Measurements from ENCODE around the gene RPP40. TPM values are rescaled to one million over a fixed set of nuclear protein-coding genes. Genes with fewer than 3 reads are reported as not detected.

RPP40 gene
- total RNA-seq, 2 donors from 2014 or later: 8.4 to 9.0 TPM

DNA sequence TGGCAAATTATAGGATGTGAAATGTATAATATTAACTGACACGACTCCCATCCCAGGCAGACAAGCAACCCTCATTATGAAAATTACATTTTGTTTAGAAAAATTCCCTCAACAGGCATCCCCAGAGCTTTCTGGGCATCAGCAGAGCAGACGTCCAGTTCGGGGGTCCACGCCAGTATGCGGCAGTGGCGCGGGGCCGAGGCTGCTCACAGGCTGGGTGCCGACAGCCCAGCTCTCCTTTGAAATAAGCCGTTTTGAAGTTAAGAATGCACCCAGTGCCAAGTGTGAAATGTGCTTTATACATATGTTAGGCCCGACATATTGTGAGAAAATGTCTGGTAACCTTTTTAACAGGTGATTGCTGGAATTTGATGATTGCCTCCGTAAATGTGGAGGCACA lies 50.4 kb downstream of the RPP40 start:
- DNase-seq: no peak
- Histone ChIP-seq H3K9ac (ENCODE audit: extremely low read depth, low read length, poor library complexity, severe bottlenecking) (no peak overlapping the region), H3K4me1 (ENCODE audit: control insufficient read depth, insufficient read depth, low read length) (no peaks in the 10 kb centered on the region), H3K27me3 (ENCODE audit: control insufficient read depth, insufficient read depth, low read length, poor library complexity, severe bottlenecking) (no peaks in the 10 kb centered on the region), H3K27ac (ENCODE audit: low read depth, low read length) (no peak overlapping the region), H3K9me3 (ENCODE audit: control insufficient read depth, low read length) (no peaks in the 10 kb centered on the region), H3K36me3 (ENCODE audit: control insufficient read depth, insufficient read depth, low read length) (peaks cover 48% of the 10 kb centered on the region), H3K4me3 (ENCODE audit: low read length) (no peak overlapping the region)
- Mint-ChIP-seq H3K4me3 (no peak overlapping the region), H3K4me1 (peaks cover 8% of the 10 kb centered on the region), H3K27me3 (ENCODE audit: insufficient read depth) (no peaks in the 10 kb centered on the region), H3K27ac (no peak overlapping the region), H3K36me3 (ENCODE audit: low read depth) (peaks cover 46% of the 10 kb centered on the region), H3K9me3 (no peaks in the 10 kb centered on the region)
- no peak for TF ChIP-seq CTCF (conservative IDR thresholded peaks at IDR 0.05)
- 95 to 97% methylated on average over 9 to 12 of the region's 12 CpGs for WGBS, 2 experiments (ENCODE audit: insufficient coverage in 1 of 2, insufficient read length in 1 of 2)

GRCh38 chr6:4950836-4951533 lies 52.9 kb downstream of the RPP40 start:
- 92 to 94% methylated on average over 11 to 14 of the region's 14 CpGs for WGBS, 2 experiments (ENCODE audit: insufficient coverage in 1 of 2, insufficient read length in 1 of 2)

DNA sequence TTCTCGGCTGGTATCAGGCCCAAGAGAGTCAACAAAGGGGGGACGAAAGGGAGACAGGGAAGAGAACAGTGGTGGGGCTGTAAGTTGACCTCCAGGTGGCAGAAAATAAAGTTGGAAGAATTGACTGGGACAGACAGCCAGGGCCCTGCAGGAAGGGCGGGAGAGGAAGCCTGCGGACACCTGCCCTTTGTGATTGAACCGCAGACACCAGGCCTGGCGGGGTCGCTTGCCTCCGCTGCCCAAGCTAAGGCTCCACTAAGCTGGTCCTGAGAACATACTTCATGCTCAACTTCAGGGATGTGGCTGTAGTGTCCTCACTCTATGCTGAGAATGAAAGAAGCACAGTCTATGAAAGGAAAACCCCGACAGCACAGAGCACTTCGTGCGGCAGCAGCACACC lies 53.8 kb downstream of the RPP40 start:
- Mint-ChIP-seq H3K4me1 (peaks cover 8% of the 10 kb centered on the region), H3K27me3 (ENCODE audit: insufficient read depth) (no peaks in the 10 kb centered on the region), H3K36me3 (ENCODE audit: low read depth) (peaks cover 56% of the 10 kb centered on the region), H3K9me3 (no peaks in the 10 kb centered on the region), H3K27ac (no peak overlapping the region), H3K4me3 (no peak overlapping the region)
- Histone ChIP-seq H3K27me3 (ENCODE audit: control insufficient read depth, insufficient read depth, low read length, poor library complexity, severe bottlenecking) (no peaks in the 10 kb centered on the region), H3K4me1 (ENCODE audit: control insufficient read depth, insufficient read depth, low read length) (no peaks in the 10 kb centered on the region), H3K36me3 (ENCODE audit: control insufficient read depth, insufficient read depth, low read length) (peaks cover 39% of the 10 kb centered on the region), H3K4me3 (ENCODE audit: low read length) (no peak overlapping the region), H3K27ac (ENCODE audit: low read depth, low read length) (no peak overlapping the region), H3K9me3 (ENCODE audit: control insufficient read depth, low read length) (no peaks in the 10 kb centered on the region), H3K9ac (ENCODE audit: extremely low read depth, low read length, poor library complexity, severe bottlenecking) (no peak overlapping the region)
- 95 to 96% methylated on average over 6 to 11 of the region's 11 CpGs for WGBS, 2 experiments (ENCODE audit: insufficient coverage in 1 of 2, insufficient read length in 1 of 2)
- peak; percentile 23 for TF ChIP-seq CTCF (conservative IDR thresholded peaks at IDR 0.05)
- DNase-seq: no peak

More at GRCh38 chr6:4950836-4951533, 52.9 kb downstream of the RPP40 start:
- TF ChIP-seq CTCF (conservative IDR thresholded peaks at IDR 0.05): no peak
- Histone ChIP-seq H3K4me1 (ENCODE audit: control insufficient read depth, insufficient read depth, low read length) (no peaks in the 10 kb centered on the region), H3K27ac (ENCODE audit: low read depth, low read length) (no peak overlapping the region), H3K9ac (ENCODE audit: extremely low read depth, low read length, poor library complexity, severe bottlenecking) (no peak overlapping the region), H3K27me3 (ENCODE audit: control insufficient read depth, insufficient read depth, low read length, poor library complexity, severe bottlenecking) (no peaks in the 10 kb centered on the region), H3K36me3 (ENCODE audit: control insufficient read depth, insufficient read depth, low read length) (peaks cover 43% of the 10 kb centered on the region), H3K4me3 (ENCODE audit: low read length) (no peak overlapping the region), H3K9me3 (ENCODE audit: control insufficient read depth, low read length) (no peaks in the 10 kb centered on the region)
- peaks cover 48% of the 10 kb centered on the region for H3K36me3 Mint-ChIP-seq (ENCODE audit: low read depth)
- H3K27me3 Mint-ChIP-seq (ENCODE audit: insufficient read depth): no peaks in the 10 kb centered on the region
- no peak overlapping the region for H3K27ac Mint-ChIP-seq
- no peaks in the 10 kb centered on the region for H3K9me3 Mint-ChIP-seq
- no peak overlapping the region for H3K4me3 Mint-ChIP-seq
- peaks cover 8% of the 10 kb centered on the region for H3K4me1 Mint-ChIP-seq
- no peak for DNase-seq
